Heart right ventricle (tissue), 16 donors: ENCODE results near the gene LRP6. TPM values are rescaled to one million over a fixed set of nuclear protein-coding genes. Genes with fewer than 3 reads are reported as not detected.

Source experiments
- ATAC-seq, 8 donors: fragments of 200-7000 bp; cut with Tn5 transposase; one replicate each; pipeline ENCODE4 v1.9.1; 2020; ENCODE audit warnings: mild to moderate bottlenecking in 8 of 8, moderate library complexity in 8 of 8, moderate number of reproducible peaks in 1 of 8
- DNase-seq, 2 donors: peaks; one replicate each; pipeline ENCODE4 v3.0.0-alpha.2; 2020
- H3K27ac ChIP-seq, 10 donors: fragments of 200-600 bp; sonication (generic) in 2 of 10; one replicate each; pipeline versions ENCODE4 v1.5.0 to v1.8.0; 2020 to 2022; ENCODE audit warnings: mild to moderate bottlenecking in 3 of 10
- H3K27me3 ChIP-seq, 7 donors: fragments of 200-600 bp; one replicate each; pipeline ENCODE4 v1.8.0; 2021 to 2022; ENCODE audit warnings: mild to moderate bottlenecking in 2 of 7
- H3K36me3 ChIP-seq, 9 donors: fragments of 200-600 bp; sonication (generic) in 1 of 9; one replicate each; pipeline versions ENCODE4 v1.5.0 to v1.8.0; 2020 to 2022; ENCODE audit warnings: mild to moderate bottlenecking in 2 of 9
- H3K4me1 ChIP-seq, 9 donors: fragments of 200-600 bp; sonication (generic) in 1 of 9; one replicate each; pipeline versions ENCODE4 v1.5.0 to v1.8.0; 2020 to 2022; ENCODE audit warnings: mild to moderate bottlenecking in 4 of 9
- H3K4me3 ChIP-seq, 10 donors: fragments of 200-600 bp; sonication (generic) in 2 of 10; one replicate each; pipeline versions ENCODE4 v1.5.0 to v1.8.0; 2020 to 2022; ENCODE audit warnings: mild to moderate bottlenecking in 7 of 10, moderate library complexity in 2 of 10
- H3K9me3 ChIP-seq, 11 donors: fragments of 200-600 bp in 10 of 11; sonication (generic) in 2 of 11; one replicate each; pipeline versions ENCODE4 v1.5.0 to v1.8.0; 2013 to 2022; ENCODE audit warnings: mild to moderate bottlenecking in 2 of 11, control low read depth in 1 of 11, moderate library complexity in 1 of 11
- CTCF ChIP-seq, 9 donors: fragments of 200-600 bp; sonication (generic) in 2 of 9; IDR thresholded peaks; one replicate each; pipeline versions ENCODE4 v1.5.0 to v1.8.0; 2021 to 2022; ENCODE audit warnings: antibody characterized with exemption in 9 of 9, mild to moderate bottlenecking in 5 of 9, moderate library complexity in 1 of 9
- WGBS, 2 donors: extraction: QIAGEN DNeasy Blood & Tissue Kit; methylation state at CpG; one replicate each; pipeline ENCODE4 v1.1.7; 2013; ENCODE audit warnings: inconsistent platforms in 1 of 2; 5-methylcytosine and 5-hydroxymethylcytosine counted together
- intact Hi-C, 10 donors: fragments of 100-400 bp; cut with DNase I; formaldehyde crosslinking; loops; one replicate each; pipeline versions ENCODE4 v1.11.1 to v1.14.2; 2022
- polyA plus RNA-seq, 2 donors: library from polyadenylated mRNA; stranded (reverse); fragments of 200-250 nt; gene quantifications; one replicate each; pipeline ENCODE4 v1.2.3, GENCODE V29; 2013
- total RNA-seq, 10 donors: library from RNA; stranded (reverse); fragmentation: NEBNext Ultra II Directional in 3 of 10; extraction: Animal tissue kit (Norgen Biotek cat#: 25700) in 3 of 10; gene quantifications; one replicate each; pipeline versions ENCODE4 v1.2.1 to v1.2.4, GENCODE V29; 2021 to 2023
- donor health status: Arrhythmogenic right ventricular cardiomyopathy.
- donor health status: ischemic (EF 13 %, LVEDD 7.1; RV severe dilation, severe dysfunction).
- donor health status: healthy with polysubstance abuse.
- donor health status: DM: no; HTN: yes; CAD: no.
- donor health status: DM: no; HTN: no; CAD: no.
- donor health status: ischemic (EF 25% LVEDD 6.9; RV normal size, moderate dysfunction).
- donor health status: ischemic (EF 25% LVEDD 5.7; RV mildly dilated, moderate dysfunction).
- donor health status: healthy.
- donor health status: DM: yes; HTN: yes; CAD: no.
- donor health status: Ischemic cardiomyopathy.
- donor health status: ischemic (EF 35%, LVEDD 5.7; RV mildly dilated, moderate dysfunction).
- donor health status: nonischemic (EF 11% LVEDD 7.7; RV severe dilation, severe dysfunction).
- donor health status: DM: yes; HTN: yes; CAD: no.
- donor health status: PGD.
- donor health status: ischemic (EF 29% LVEDD 5.4; RV normal size, mild dysfunction).
- donor health status: nonischemic (EF 23%, LVEDD 6.1; RV moderate dilation, normal function).

LRP6 gene
- total and polyA plus RNA-seq, 12 donors = 3.1 to 31.1 (median 24.8) TPM

- DNase-seq = peak; percentile 11 to 17
- no peak overlapping the region for H3K4me3 ChIP-seq
- WGBS, 2 donors = 79 to 85% methylated on average over 8 of the region's 8 CpGs
These were observed 108.0 kb downstream of the LRP6 start for GRCh38 chr12:12158858-12159257.

GRCh38 chr12:12157424-12157823, 109.4 kb downstream of the LRP6 start:
- no peaks in the 10 kb centered on the region for H3K9me3 ChIP-seq
- no peaks in the 10 kb centered on the region for H3K27me3 ChIP-seq
- H3K27ac ChIP-seq = no peak overlapping the region
- intact Hi-C loops = no loop called here
- ATAC-seq (no peak), DNase-seq (no peak)
- no peak for TF ChIP-seq CTCF (IDR thresholded peaks at IDR 0.05)
- WGBS, 2 donors = 89 to 91% methylated on average over 1 of the region's 1 CpG
- no peak overlapping the region for H3K4me3 ChIP-seq
- H3K36me3 ChIP-seq = peaks cover 0 to 57% (median 6%) of the 10 kb centered on the region in 9 donors
- peaks cover 0 to 32% (median 14%) of the 10 kb centered on the region in 9 donors for H3K4me1 ChIP-seq

More at GRCh38 chr12:12158858-12159257, 108.0 kb downstream of the LRP6 start:
- Histone ChIP-seq H3K27me3 (no peaks in the 10 kb centered on the region), H3K36me3 (peaks cover 0 to 68% (median 6%) of the 10 kb centered on the region in 9 donors), H3K4me1 (peaks cover 0 to 24% (median 14%) of the 10 kb centered on the region in 9 donors), H3K9me3 (no peaks in the 10 kb centered on the region), H3K27ac (no peak overlapping the region)
- ATAC-seq = peak in 5 of 8 donors; percentile 46 to 70 (median 54)
- intact Hi-C loops = no loop called here
- TF ChIP-seq CTCF (IDR thresholded peaks at IDR 0.05) = no peak

GRCh38 chr12:12156828-12157227, 110.0 kb downstream of the LRP6 start:
- TF ChIP-seq CTCF (IDR thresholded peaks at IDR 0.05) = no peak
- Histone ChIP-seq H3K9me3 (no peaks in the 10 kb centered on the region), H3K4me3 (no peak overlapping the region), H3K27me3 (no peaks in the 10 kb centered on the region), H3K36me3 (peaks cover 0 to 51% (median 6%) of the 10 kb centered on the region in 9 donors), H3K27ac (no peak overlapping the region), H3K4me1 (peaks cover 0 to 34% (median 14%) of the 10 kb centered on the region in 9 donors)
- ATAC-seq (no peak), DNase-seq (no peak)
- intact Hi-C loops = no loop called here
- WGBS, 2 donors = 94 to 100% methylated on average over 2 of the region's 2 CpGs

GRCh38 chr12:12156116-12156515, 110.7 kb downstream of the LRP6 start:
- no peaks in the 10 kb centered on the region for H3K9me3 ChIP-seq
- no peak for DNase-seq
- H3K27me3 ChIP-seq = no peaks in the 10 kb centered on the region
- no peak overlapping the region for H3K4me3 ChIP-seq
- no peak for ATAC-seq
- no peak overlapping the region for H3K27ac ChIP-seq
- whole genome bisulfite sequencing, 2 donors = 91 to 95% methylated on average over 6 of the region's 6 CpGs
- TF ChIP-seq CTCF (IDR thresholded peaks at IDR 0.05) = no peak
- peaks cover 0 to 43% (median 6%) of the 10 kb centered on the region in 9 donors for H3K36me3 ChIP-seq
- H3K4me1 ChIP-seq = peaks cover 0 to 32% (median 14%) of the 10 kb centered on the region in 9 donors
- intact Hi-C loops = no loop called here
